ENCODE measurements around the gene CASKIN2. TPM values are rescaled to one million over a fixed set of nuclear protein-coding genes. Genes with fewer than 3 reads are reported as not detected.
"Not testable (repeated sequence)": the region's sequence is repeated elsewhere in the genome, so short reads cannot be mapped to it uniquely, and the experiment has no call there.

CASKIN2 gene
- total RNA-seq, 6 experiments from 2014 or later = 9.0 to 26.0 (median 12.0) TPM

GRCh38 chr17:75480281-75480680, 35.1 kb downstream of the CASKIN2 start:
- H3K4me1 ChIP-seq = peaks cover 0 to 9% (median 0%) of the 10 kb centered on the region in 4 donors
- H3K27me3 ChIP-seq = no peaks in the 10 kb centered on the region
- WGBS (ENCODE audit: insufficient coverage, low coverage, low lambda C conversion rate, missing lambda C conversion rate) = no CpG with 5 or more reads among the region's 6 CpGs
- no peaks in the 10 kb centered on the region for H3K9me3 ChIP-seq
- DNase-seq (peak in 1 of 3 donors; percentile 39), ATAC-seq (no peak)
- no peaks in the 10 kb centered on the region for H3K36me3 ChIP-seq
- intact Hi-C loops (cut with DNase I) = no loop called here
- H3K27ac ChIP-seq = no peak overlapping the region
- TF ChIP-seq CTCF (IDR thresholded peaks at IDR 0.05) = no peak
- TF ChIP-seq POLR2A (IDR thresholded peaks at IDR 0.05) = no peak
- no peak overlapping the region for H3K4me3 ChIP-seq

GRCh38 chr17:75478508-75478907, 36.8 kb downstream of the CASKIN2 start:
- Histone ChIP-seq H3K4me3 (no peak overlapping the region), H3K27ac (no peak overlapping the region), H3K36me3 (peaks cover 0 to under 1% (median 0%) of the 10 kb centered on the region in 4 donors), H3K9me3 (no peaks in the 10 kb centered on the region), H3K27me3 (no peaks in the 10 kb centered on the region), H3K4me1 (peaks cover 0 to 9% (median 0%) of the 10 kb centered on the region in 4 donors)
- WGBS (ENCODE audit: insufficient coverage, low coverage, low lambda C conversion rate, missing lambda C conversion rate) = 83% methylated on average over 7 of the region's 7 CpGs
- DNase-seq (no peak), ATAC-seq (no peak)
- TF ChIP-seq CTCF (IDR thresholded peaks at IDR 0.05) (no peak), POLR2A (IDR thresholded peaks at IDR 0.05) (no peak)
- intact Hi-C loops (cut with DNase I) = no loop called here

GRCh38 chr17:75477490-75477862, 37.9 kb downstream of the CASKIN2 start:
- H3K27me3 ChIP-seq; intact Hi-C loops (cut with DNase I); DNase-seq; H3K36me3 ChIP-seq; H3K4me3 ChIP-seq; ATAC-seq; H3K9me3 ChIP-seq: not testable (repeated sequence)
- Histone ChIP-seq H3K27ac (peak overlapping the region in 2 of 3 donors; percentile 34 to 48), H3K4me1 (peaks cover 0 to 11% (median 0%) of the 10 kb centered on the region in 4 donors)
- WGBS (ENCODE audit: insufficient coverage, low coverage, low lambda C conversion rate, missing lambda C conversion rate) = 17% methylated on average over 1 of the region's 11 CpGs

- Histone ChIP-seq H3K4me1 (peaks cover 0 to 16% (median 0%) of the 10 kb centered on the region in 4 donors), H3K27me3 (no peaks in the 10 kb centered on the region), H3K36me3 (peaks cover 0 to 7% (median 3%) of the 10 kb centered on the region in 4 donors), H3K27ac (peak overlapping the region in 2 of 3 donors; percentile 34 to 48), H3K9me3 (no peaks in the 10 kb centered on the region), H3K4me3 (no peak overlapping the region)
- DNase-seq (no peak), ATAC-seq (peak; percentile 36 to 61 (median 50))
- WGBS (ENCODE audit: insufficient coverage, low coverage, low lambda C conversion rate, missing lambda C conversion rate) = 64% methylated on average over 4 of the region's 11 CpGs
- TF ChIP-seq CTCF (IDR thresholded peaks at IDR 0.05) = no peak
- TF ChIP-seq POLR2A (IDR thresholded peaks at IDR 0.05) = no peak
- intact Hi-C loops (cut with DNase I) = no loop called here
Observed at GRCh38 chr17:75476752-75477489, 38.4 kb downstream of the CASKIN2 start.

GRCh38 chr17:75476271-75476671, 39.1 kb downstream of the CASKIN2 start:
- WGBS (ENCODE audit: insufficient coverage, low coverage, low lambda C conversion rate, missing lambda C conversion rate) = 63% methylated on average over 7 of the region's 8 CpGs
- peaks cover 0 to 20% (median 0%) of the 10 kb centered on the region in 4 donors for H3K4me1 ChIP-seq
- peaks cover 0 to 7% (median 3%) of the 10 kb centered on the region in 4 donors for H3K36me3 ChIP-seq
- intact Hi-C loops (cut with DNase I) = no loop called here
- ATAC-seq (peak; percentile 20 to 46 (median 30)), DNase-seq (no peak)
- no peak overlapping the region for H3K4me3 ChIP-seq
- H3K9me3 ChIP-seq = no peaks in the 10 kb centered on the region
- H3K27me3 ChIP-seq = no peaks in the 10 kb centered on the region
- no peak for TF ChIP-seq POLR2A (IDR thresholded peaks at IDR 0.05)
- TF ChIP-seq CTCF (IDR thresholded peaks at IDR 0.05) = no peak
- H3K27ac ChIP-seq = peak overlapping the region; percentile 26 to 48 (median 47)
